Calu3 (cell line): ENCODE data around the gene LRRC1. TPM values are rescaled to one million over a fixed set of nuclear protein-coding genes. Genes with fewer than 3 reads are reported as not detected.

Experiments
- BruUV-seq: library from RNA; stranded (reverse); fragments of 400-500 nt; replicated peaks from 2 replicates; lab custom pipeline; 2021; lab: Mats Ljungman, UMichigan
- CTCF ChIA-PET: fragments of 300-600 bp; sonication (Branson Sonifier 250); formaldehyde crosslinking; loops from one replicate; lab custom pipeline; 2022; ENCODE audit warnings: antibody characterized with exemption; lab: Charles Lee
- DNase-seq: peaks from one replicate; pipeline ENCODE4 v3.0.0; 2022
- H3K27ac Mint-ChIP-seq: one replicate; pipeline ENCODE4 v1.8.0; 2022; ENCODE audit warnings: mixed read lengths; ENCODE audit not compliant: unreplicated experiment
- H3K27me3 Mint-ChIP-seq: one replicate; pipeline ENCODE4 v1.8.0; 2022; ENCODE audit warnings: mixed read lengths; ENCODE audit not compliant: unreplicated experiment
- H3K36me3 Mint-ChIP-seq: one replicate; pipeline ENCODE4 v1.8.0; 2022; ENCODE audit warnings: mild to moderate bottlenecking, moderate library complexity, mixed read lengths; ENCODE audit not compliant: insufficient read depth, unreplicated experiment
- H3K4me1 Mint-ChIP-seq: one replicate; pipeline ENCODE4 v1.8.0; 2022; ENCODE audit warnings: mild to moderate bottlenecking, low read depth, mixed read lengths; ENCODE audit not compliant: unreplicated experiment
- H3K4me3 Mint-ChIP-seq: one replicate; pipeline ENCODE4 v1.8.0; 2022; ENCODE audit warnings: mild to moderate bottlenecking, low read depth, moderate library complexity, mixed read lengths; ENCODE audit not compliant: unreplicated experiment
- H3K9me3 Mint-ChIP-seq: one replicate; pipeline ENCODE4 v1.8.0; 2022; ENCODE audit warnings: low read depth, mixed read lengths; ENCODE audit not compliant: unreplicated experiment
- intact Hi-C: fragments of 100-400 bp; cut with micrococcal nuclease; formaldehyde crosslinking; loops from one replicate; pipeline ENCODE4 v1.10.0; 2022; ENCODE audit not compliant: unreplicated experiment
- total RNA-seq: library from RNA; stranded (reverse); gene quantifications from 2 replicates; pipeline ENCODE4 v1.2.3, GENCODE V29; 2022
- TF ChIP-seq, protein P1 (sequence below): fragments of 200-600 bp; IDR thresholded peaks from one replicate; pipeline ENCODE4 v1.8.0; 2022; ENCODE audit warnings: antibody characterized with exemption; ENCODE audit not compliant: unreplicated experiment

The LRRC1 gene
- total RNA-seq, 1 experiment from 2014 or later, result 26.6 TPM

DNA sequence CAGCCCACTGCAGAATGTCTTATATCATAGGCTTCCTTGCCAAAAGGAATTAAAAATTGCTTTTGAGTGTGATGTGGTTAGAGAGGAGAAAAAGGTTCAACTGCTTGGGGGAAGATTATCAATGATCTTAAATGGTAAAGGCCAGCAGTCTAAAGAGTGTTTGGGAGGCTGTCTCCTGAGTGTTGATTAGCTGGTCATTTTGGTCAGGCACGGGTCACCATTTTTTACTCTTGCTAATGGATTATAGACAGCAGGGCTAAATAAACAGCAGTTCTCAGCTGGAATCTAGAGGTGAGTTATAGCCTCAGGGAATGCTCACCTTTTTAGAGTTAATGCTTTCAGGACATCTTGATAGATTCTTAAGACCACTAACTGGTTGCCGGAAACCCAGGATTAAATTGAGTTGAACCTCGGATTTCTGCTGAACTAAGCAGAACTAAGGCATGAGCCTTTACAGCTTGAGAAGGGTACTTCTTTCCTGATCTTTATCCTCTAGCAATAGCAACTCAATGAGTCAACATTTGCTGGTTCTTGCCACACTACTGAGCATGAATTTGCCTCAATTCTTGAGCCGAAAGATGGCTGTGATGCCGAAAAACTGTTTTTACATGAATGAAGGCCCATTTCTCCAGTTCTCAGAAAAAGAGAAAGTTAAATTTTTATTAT is 120.4 kb downstream of the LRRC1 start:
- no TSS peak for BruUV-seq
- Mint-ChIP-seq H3K27ac (no peak overlapping the region), H3K9me3 (no peaks in the 10 kb centered on the region), H3K4me3 (no peak overlapping the region), H3K27me3 (no peaks in the 10 kb centered on the region), H3K36me3 (peaks cover 11% of the 10 kb centered on the region), H3K4me1 (peaks cover 8% of the 10 kb centered on the region)
- intact Hi-C loops, result no loop called here
- CTCF ChIA-PET, result no interaction called here
- DNase-seq, result no peak
- TF ChIP-seq, protein P1, sequence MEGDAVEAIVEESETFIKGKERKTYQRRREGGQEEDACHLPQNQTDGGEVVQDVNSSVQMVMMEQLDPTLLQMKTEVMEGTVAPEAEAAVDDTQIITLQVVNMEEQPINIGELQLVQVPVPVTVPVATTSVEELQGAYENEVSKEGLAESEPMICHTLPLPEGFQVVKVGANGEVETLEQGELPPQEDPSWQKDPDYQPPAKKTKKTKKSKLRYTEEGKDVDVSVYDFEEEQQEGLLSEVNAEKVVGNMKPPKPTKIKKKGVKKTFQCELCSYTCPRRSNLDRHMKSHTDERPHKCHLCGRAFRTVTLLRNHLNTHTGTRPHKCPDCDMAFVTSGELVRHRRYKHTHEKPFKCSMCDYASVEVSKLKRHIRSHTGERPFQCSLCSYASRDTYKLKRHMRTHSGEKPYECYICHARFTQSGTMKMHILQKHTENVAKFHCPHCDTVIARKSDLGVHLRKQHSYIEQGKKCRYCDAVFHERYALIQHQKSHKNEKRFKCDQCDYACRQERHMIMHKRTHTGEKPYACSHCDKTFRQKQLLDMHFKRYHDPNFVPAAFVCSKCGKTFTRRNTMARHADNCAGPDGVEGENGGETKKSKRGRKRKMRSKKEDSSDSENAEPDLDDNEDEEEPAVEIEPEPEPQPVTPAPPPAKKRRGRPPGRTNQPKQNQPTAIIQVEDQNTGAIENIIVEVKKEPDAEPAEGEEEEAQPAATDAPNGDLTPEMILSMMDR, result no peak

DNA sequence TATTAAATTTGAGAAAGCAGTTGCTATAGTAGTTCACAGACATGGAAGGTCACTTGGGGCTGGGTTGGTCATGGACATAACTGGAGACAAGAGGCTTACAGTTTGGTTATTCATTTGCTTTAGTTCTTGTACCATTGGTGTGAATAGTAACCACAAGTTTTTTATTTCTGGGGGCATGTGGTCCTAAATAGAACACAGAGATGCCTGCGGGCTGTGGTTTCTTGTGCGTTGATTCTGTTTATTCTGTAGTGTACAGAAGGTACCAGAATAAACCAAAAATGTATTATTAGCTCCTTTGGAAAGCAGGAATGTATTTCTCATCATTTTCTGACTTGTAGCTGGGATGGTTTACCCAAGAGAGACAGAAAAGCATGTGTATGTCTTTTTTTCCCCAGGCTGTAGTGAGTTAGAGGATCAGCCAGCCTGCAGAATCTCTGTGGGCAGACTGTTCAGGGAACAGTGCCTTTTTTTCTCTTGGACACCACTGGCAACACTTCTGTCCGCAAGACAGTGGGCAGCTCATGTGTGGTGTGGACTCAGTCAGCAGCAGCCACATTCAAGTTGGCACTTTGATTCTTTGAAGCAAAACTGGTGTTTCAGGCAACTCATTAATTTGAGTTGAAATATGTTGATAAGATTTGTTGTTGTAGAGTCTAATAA is 122.1 kb downstream of the LRRC1 start:
- Mint-ChIP-seq H3K4me1 (no peaks in the 10 kb centered on the region), H3K36me3 (peaks cover 16% of the 10 kb centered on the region), H3K27me3 (no peaks in the 10 kb centered on the region), H3K4me3 (no peak overlapping the region), H3K9me3 (no peaks in the 10 kb centered on the region), H3K27ac (no peak overlapping the region)
- CTCF ChIA-PET, result no interaction called here
- TF ChIP-seq, protein P1, result no peak
- BruUV-seq, result no TSS peak
- no peak for DNase-seq
- intact Hi-C loops, result no loop called here

DNA sequence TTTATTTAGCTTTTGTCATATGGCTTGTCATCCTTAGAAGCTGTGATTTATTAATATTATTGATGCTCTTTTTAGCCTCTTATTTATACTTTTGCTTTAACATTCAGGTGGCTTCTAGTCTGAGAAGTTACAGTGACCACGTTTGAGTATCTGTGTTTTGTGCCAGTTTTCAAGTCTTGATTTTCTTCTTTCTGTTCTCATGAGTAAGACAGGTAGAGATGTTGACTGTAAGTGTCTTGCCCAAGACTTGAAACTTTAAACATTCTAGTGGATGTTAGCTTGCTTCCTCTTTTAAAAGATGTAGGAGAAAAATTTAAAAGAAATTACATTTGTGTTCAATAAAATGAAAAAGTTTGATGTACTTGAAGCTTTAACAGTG is 122.6 kb downstream of the LRRC1 start:
- BruUV-seq, result no TSS peak

DNA sequence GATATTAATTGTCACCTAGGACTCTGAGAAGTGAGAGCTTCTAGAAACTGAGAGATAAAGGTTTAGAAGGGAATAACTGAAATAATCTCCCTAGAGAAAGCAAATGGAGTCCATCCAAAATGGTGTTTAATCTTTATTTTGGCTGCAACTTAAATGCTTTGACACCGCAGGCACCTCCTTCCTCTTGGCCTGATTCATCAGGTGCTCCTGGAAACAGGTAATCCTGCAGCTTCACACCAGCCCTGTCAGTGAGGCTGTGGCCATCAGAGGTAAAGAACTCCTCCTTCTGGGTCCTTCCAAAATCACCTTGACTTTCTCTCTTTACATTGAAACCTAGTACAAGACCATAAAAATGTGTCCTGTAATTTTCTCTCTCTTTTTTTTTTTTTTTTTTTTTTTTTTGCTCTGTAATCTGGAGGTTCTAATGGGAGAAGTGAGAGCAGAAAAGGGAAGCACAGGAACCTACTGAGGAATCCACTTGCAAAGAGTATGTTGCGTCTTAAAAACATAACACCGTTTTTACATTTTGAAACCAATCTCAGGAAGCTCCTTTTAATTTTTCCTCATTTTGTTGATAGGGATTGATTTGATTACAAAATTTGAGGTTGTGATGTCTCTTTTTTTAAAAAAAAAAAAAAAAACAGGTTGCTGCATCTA is 124.2 kb downstream of the LRRC1 start:
- BruUV-seq, result no TSS peak
- Mint-ChIP-seq H3K4me3 (no peak overlapping the region), H3K27me3 (no peaks in the 10 kb centered on the region), H3K27ac (no peak overlapping the region), H3K4me1 (no peaks in the 10 kb centered on the region), H3K9me3 (no peaks in the 10 kb centered on the region), H3K36me3 (peaks cover 21% of the 10 kb centered on the region)
- no peak for DNase-seq
- intact Hi-C loops, result no loop called here
- TF ChIP-seq, protein P1, result no peak
- CTCF ChIA-PET, result no interaction called here

More for the DNA sequence above, 122.6 kb downstream of the LRRC1 start:
- Mint-ChIP-seq H3K27me3 (no peaks in the 10 kb centered on the region), H3K4me1 (no peaks in the 10 kb centered on the region), H3K4me3 (no peak overlapping the region), H3K27ac (no peak overlapping the region), H3K9me3 (no peaks in the 10 kb centered on the region), H3K36me3 (peaks cover 16% of the 10 kb centered on the region)
- DNase-seq, result no peak
- intact Hi-C loops, result no loop called here
- TF ChIP-seq, protein P1, result no peak
- CTCF ChIA-PET, result no interaction called here
